AG10803 (cell line): Measurements from ENCODE around the gene ERCC8.
"Not testable (repeated sequence)": the region's sequence is repeated elsewhere in the genome, so short reads cannot be mapped to it uniquely, and the experiment has no call there.

Experiments used
- DNase-seq: peaks from one replicate; pipeline ENCODE4 v3.0.0; 2010; ENCODE audit warnings: low read depth
- H3K4me3 ChIP-seq: 2 replicates; pipeline ENCODE4 v1.5.1; 2011; ENCODE audit warnings: mild to moderate bottlenecking, low read length, control low read depth
- TF ChIP-seq, protein P1 (sequence below): conservative IDR thresholded peaks from 2 replicates; pipeline ENCODE4 v1.5.1; 2011; ENCODE audit warnings: mild to moderate bottlenecking, low read length, control low read depth, inconsistent platforms

ERCC8 gene

DNA sequence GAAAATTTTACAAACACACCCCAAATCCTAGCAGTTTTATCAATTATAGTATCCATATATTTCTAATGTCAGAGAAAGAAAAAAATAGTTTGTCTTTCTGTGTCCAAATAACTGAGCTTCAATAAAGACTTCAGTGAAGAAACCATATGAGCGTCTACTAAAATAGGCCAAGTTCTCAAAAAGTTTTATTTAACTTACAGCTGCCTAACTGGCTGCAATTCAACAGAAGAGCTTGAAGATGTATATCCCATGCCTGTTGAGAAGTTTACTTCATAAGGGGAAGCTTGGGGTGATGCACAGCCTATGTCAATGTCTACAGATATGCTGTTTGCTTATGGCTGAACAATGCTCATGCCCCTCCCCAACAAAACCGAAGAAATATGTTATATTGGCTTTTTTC, 57.1 kb downstream of the ERCC8 start:
- TF ChIP-seq, protein P1, sequence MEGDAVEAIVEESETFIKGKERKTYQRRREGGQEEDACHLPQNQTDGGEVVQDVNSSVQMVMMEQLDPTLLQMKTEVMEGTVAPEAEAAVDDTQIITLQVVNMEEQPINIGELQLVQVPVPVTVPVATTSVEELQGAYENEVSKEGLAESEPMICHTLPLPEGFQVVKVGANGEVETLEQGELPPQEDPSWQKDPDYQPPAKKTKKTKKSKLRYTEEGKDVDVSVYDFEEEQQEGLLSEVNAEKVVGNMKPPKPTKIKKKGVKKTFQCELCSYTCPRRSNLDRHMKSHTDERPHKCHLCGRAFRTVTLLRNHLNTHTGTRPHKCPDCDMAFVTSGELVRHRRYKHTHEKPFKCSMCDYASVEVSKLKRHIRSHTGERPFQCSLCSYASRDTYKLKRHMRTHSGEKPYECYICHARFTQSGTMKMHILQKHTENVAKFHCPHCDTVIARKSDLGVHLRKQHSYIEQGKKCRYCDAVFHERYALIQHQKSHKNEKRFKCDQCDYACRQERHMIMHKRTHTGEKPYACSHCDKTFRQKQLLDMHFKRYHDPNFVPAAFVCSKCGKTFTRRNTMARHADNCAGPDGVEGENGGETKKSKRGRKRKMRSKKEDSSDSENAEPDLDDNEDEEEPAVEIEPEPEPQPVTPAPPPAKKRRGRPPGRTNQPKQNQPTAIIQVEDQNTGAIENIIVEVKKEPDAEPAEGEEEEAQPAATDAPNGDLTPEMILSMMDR, result no peak
- DNase-seq, result no peak

DNA sequence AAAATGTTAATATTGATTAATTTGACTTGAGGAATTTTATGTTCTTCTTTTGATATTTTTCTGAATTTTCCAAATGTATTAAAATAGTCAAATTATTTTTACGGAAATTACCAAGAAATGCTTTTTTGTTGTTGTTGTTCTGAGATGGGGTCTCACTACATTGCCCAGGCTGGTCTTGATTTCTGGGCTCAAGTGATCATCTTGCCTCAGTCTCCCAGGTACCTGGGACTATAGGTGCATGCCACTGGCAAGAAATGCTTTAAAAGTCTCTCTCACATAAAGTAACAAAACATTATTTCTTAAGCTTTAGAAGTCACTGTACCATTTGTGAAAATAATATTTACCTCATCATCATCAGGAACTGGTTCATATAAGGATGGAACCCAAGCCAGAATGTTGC, 57.8 kb downstream of the ERCC8 start:
- no peak overlapping the region for H3K4me3 ChIP-seq
- no peak for DNase-seq
- TF ChIP-seq, protein P1, result no peak

More for the DNA sequence above, 57.1 kb downstream of the ERCC8 start:
- no peak overlapping the region for H3K4me3 ChIP-seq

DNA sequence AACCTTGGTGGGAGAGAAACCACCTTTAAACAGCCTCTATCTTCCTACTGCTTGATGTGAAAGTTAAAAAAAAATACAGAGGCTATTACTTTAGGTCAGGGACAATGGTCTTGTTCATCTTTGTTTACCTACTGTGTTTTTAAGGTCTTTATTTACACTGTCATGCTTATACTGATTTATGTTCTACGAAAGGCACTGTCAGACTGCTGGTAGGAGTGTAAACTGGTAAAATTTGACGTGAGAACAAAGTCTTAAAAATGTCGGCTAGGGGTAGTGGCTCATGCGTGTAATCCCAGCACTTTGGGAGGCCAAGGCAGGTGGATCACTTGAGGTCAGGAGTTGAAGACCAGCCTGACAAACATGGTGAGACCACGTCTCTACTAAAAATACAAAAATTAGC, 58.7 kb downstream of the ERCC8 start:
- no peak overlapping the region for H3K4me3 ChIP-seq
- no peak for DNase-seq
- TF ChIP-seq, protein P1, result no peak

DNA sequence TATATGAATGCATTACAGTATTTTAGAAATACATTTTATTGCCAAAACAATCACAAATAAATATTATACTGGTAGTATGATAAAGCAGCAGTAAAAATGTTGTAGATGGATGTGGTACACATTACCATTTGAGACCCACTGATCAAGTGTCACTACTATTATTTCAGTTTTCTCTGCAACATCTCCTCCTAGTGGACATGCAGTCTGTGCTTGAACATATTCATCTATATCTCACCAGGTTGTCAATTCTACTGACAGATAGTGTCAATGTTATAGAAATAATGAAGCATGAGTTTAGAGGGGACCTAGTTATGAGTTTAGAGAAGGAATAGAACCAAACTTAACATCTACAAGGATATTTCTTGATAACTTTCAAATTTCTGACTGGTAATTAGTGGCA, 61.6 kb downstream of the ERCC8 start:
- TF ChIP-seq, protein P1, result no peak; the same call in 1 of the 2 replicates
- DNase-seq, result peak; percentile 1
- H3K4me3 ChIP-seq, result no peak overlapping the region

DNA sequence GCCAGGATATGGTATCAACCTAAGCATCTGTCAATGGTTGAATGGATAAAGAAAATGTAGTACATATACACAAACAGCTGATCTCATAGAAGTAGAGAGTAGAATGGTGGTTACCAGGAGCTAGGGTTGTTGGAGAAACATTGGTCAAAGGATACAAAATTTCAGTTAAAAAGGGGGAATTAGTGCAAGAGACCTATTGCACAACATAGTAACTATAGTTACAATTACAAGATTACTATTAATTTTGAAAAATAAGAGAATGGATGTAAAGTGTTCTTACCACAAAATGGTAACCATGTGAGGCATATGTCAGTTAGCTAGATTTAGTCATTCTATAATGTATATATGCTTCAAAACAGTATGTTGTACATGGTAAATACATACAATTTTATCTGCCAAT, 72.0 kb downstream of the ERCC8 start:
- TF ChIP-seq, protein P1, result no peak
- no peak overlapping the region for H3K4me3 ChIP-seq

DNA sequence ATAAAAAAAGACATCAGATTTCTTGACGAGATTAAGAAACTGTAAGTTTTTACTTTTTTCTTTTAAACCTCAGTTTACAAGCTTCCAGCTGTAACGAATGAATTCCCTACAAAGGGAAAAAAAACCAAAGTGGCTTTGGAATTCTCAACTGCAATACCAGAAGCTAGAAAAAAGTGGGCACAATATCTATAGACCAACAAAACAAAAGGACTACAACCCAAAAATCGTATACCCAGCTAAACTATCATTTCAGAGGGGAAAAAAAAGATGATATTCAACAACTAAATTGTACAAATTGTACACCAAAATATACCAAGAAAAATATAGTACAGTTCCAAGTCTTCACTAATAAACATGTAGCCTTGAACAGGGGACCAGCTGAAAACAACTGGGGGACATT, 74.0 kb downstream of the ERCC8 start:
- TF ChIP-seq, protein P1, result no peak
- H3K4me3 ChIP-seq, result no peak overlapping the region
- DNase-seq, result no peak

More for the DNA sequence above, 72.0 kb downstream of the ERCC8 start:
- DNase-seq, result no peak

DNA sequence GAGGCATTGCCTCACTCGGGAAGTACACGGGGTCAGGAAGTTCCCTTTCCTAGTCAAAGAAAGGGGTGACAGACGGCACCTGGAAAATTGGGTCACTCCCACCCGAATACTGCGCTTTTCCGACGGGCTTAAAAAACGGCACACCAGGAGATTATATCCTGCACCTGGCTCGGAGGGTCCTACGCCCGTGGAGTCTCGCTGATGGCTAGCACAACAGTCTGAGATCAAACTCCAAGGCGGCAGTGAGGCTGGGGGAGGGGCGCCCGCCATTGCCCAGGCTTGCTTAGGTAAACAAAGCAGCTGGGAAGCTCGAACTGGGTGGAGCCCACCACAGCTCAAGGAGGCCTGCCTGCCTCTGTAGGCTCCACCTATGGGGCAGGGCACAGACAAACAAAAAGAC, 84.3 kb downstream of the ERCC8 start:
- H3K4me3 ChIP-seq, DNase-seq: not testable (repeated sequence)

DNA sequence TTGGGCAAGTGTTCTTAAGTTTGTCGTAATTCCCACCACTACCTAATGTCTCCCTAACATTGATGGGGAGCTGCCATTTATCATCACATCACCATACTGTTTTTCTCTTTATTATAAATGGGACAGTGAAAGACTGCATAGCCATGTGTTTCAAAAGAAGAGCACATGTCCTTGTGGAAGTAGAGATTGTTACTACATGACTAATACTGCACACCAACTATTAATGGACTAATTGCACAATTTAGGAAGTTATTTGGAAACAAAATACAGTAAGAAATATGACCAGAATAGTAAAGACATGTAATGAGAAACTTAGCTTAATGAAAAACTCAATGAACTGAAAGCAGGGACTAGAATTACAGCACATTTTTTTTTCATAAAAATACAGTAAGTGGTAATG, 88.8 kb downstream of the ERCC8 start:
- TF ChIP-seq, protein P1, result no peak
- H3K4me3 ChIP-seq, result no peak overlapping the region
- peak; percentile 68 for DNase-seq
